Panc1 (cell line): ENCODE results near the gene INAFM1.

Experiments
- CTCF ChIP-seq: fragments of 450-650 bp; IDR thresholded peaks from 2 replicates; pipeline ENCODE4 v1.5.1; 2017; ENCODE audit warnings: mild to moderate bottlenecking
- POLR2AphosphoS5 ChIP-seq: IDR thresholded peaks from 2 replicates; pipeline ENCODE4 v1.6.1; 2012; ENCODE audit warnings: mild to moderate bottlenecking, low read depth, low read length, moderate library complexity
- TCF7L2 ChIP-seq: IDR thresholded peaks from 2 replicates; pipeline ENCODE4 v1.6.1; 2011; ENCODE audit warnings: mild to moderate bottlenecking, low read depth, low read length, inconsistent platforms

GRCh38 chr19:47275791-47276461 is 1.2 kb downstream of the INAFM1 start:
- TF ChIP-seq CTCF (no peak), TCF7L2 (no peak), POLR2AphosphoS5 (no peak)
